KOPT-K1 (cell line): Measurements from ENCODE around the gene LTK.
"Not testable (repeated sequence)": the region's sequence is repeated elsewhere in the genome, so short reads cannot be mapped to it uniquely, and the experiment has no call there.

Experiments used
- H3K27ac ChIP-seq: fragments of 200-600 bp; sonication (generic); 2 replicates; pipeline ENCODE4 v1.5.1; 2016; ENCODE audit warnings: antibody characterized with exemption, mild to moderate bottlenecking, low read depth, low read length; ENCODE audit not compliant: poor library complexity, severe bottlenecking
- H3K36me3 ChIP-seq: fragments of 200-600 bp; sonication (generic); 2 replicates; pipeline ENCODE4 v1.5.1; 2017; ENCODE audit warnings: antibody characterized with exemption, mild to moderate bottlenecking, low read length, moderate library complexity; ENCODE audit not compliant: insufficient read depth
- H3K9me3 ChIP-seq: fragments of 200-600 bp; sonication (generic); 2 replicates; pipeline ENCODE4 v1.5.1; 2017; ENCODE audit warnings: antibody characterized with exemption, low read length, mild to moderate bottlenecking; ENCODE audit not compliant: insufficient read depth, poor library complexity, severe bottlenecking

Gene LTK

GRCh38 chr15:41482110-41482877 lies 31.3 kb downstream of the LTK start:
- no peak overlapping the region for H3K27ac ChIP-seq
- H3K9me3 ChIP-seq: no peaks in the 10 kb centered on the region
- peaks cover 64% of the 10 kb centered on the region for H3K36me3 ChIP-seq

- H3K36me3 ChIP-seq: peaks cover 82% of the 10 kb centered on the region
- no peaks in the 10 kb centered on the region for H3K9me3 ChIP-seq
- H3K27ac ChIP-seq: no peak overlapping the region
These were observed 33.1 kb downstream of the LTK start for GRCh38 chr15:41480396-41481140.

- H3K36me3 ChIP-seq: peaks cover 90% of the 10 kb centered on the region
- H3K9me3 ChIP-seq: no peaks in the 10 kb centered on the region
- H3K27ac ChIP-seq: no peak overlapping the region
These were observed 37.1 kb downstream of the LTK start for GRCh38 chr15:41476416-41477048.

GRCh38 chr15:41474941-41475340 lies 38.7 kb downstream of the LTK start:
- Histone ChIP-seq H3K27ac (no peak overlapping the region), H3K36me3 (peaks cover 90% of the 10 kb centered on the region), H3K9me3 (no peaks in the 10 kb centered on the region)

GRCh38 chr15:41474436-41474835 lies 39.2 kb downstream of the LTK start:
- Histone ChIP-seq H3K9me3 (no peaks in the 10 kb centered on the region), H3K27ac (no peak overlapping the region), H3K36me3 (peaks cover 90% of the 10 kb centered on the region)

- no peak overlapping the region for H3K27ac ChIP-seq
- H3K9me3 ChIP-seq: no peaks in the 10 kb centered on the region
- H3K36me3 ChIP-seq: peaks cover 90% of the 10 kb centered on the region
These were observed 40.2 kb downstream of the LTK start for GRCh38 chr15:41473418-41473817.

GRCh38 chr15:41469644-41470043 lies 44.0 kb downstream of the LTK start:
- not testable (repeated sequence) for H3K27ac ChIP-seq, H3K9me3 ChIP-seq
- H3K36me3 ChIP-seq: peaks cover 86% of the 10 kb centered on the region

GRCh38 chr15:41466711-41467110 lies 46.9 kb downstream of the LTK start:
- H3K27ac ChIP-seq: no peak overlapping the region
- no peaks in the 10 kb centered on the region for H3K9me3 ChIP-seq
- H3K36me3 ChIP-seq: peaks cover 90% of the 10 kb centered on the region

GRCh38 chr15:41465822-41466421 lies 47.7 kb downstream of the LTK start:
- Histone ChIP-seq H3K27ac (no peak overlapping the region), H3K9me3 (no peaks in the 10 kb centered on the region), H3K36me3 (peaks cover 87% of the 10 kb centered on the region)

- Histone ChIP-seq H3K9me3 (no peaks in the 10 kb centered on the region), H3K27ac (no peak overlapping the region), H3K36me3 (peaks cover 84% of the 10 kb centered on the region)
These were observed 48.6 kb downstream of the LTK start for GRCh38 chr15:41464889-41465580.

- H3K36me3 ChIP-seq: peaks cover 85% of the 10 kb centered on the region
- no peak overlapping the region for H3K27ac ChIP-seq
These were observed 51.4 kb downstream of the LTK start for GRCh38 chr15:41462084-41462795.

More at GRCh38 chr15:41462084-41462795, 51.4 kb downstream of the LTK start:
- H3K9me3 ChIP-seq: no peaks in the 10 kb centered on the region
